HG03159 (cell line): ENCODE data around the gene VPS37B.
"Not testable (repeated sequence)": the region's sequence is repeated elsewhere in the genome, so short reads cannot be mapped to it uniquely, and the experiment has no call there.

Experiments used
- ATAC-seq: cut with Tn5 transposase; IDR thresholded peaks from one replicate; pipeline ENCODE4 v1.9.1; 2021; ENCODE audit warnings: mild to moderate bottlenecking, moderate library complexity; ENCODE audit not compliant: unreplicated experiment

Gene VPS37B

GRCh38 chr12:122884091-122884826 is 11.7 kb downstream of the VPS37B start:
- no peak for ATAC-seq

GRCh38 chr12:122882908-122883558 is 12.9 kb downstream of the VPS37B start:
- ATAC-seq, result no peak

GRCh38 chr12:122880668-122881067 is 15.3 kb downstream of the VPS37B start:
- no peak for ATAC-seq

GRCh38 chr12:122880155-122880667 is 15.7 kb downstream of the VPS37B start:
- no peak for ATAC-seq

- no peak for ATAC-seq
Observed at GRCh38 chr12:122878780-122879612, 16.9 kb downstream of the VPS37B start.

GRCh38 chr12:122876731-122877130 is 19.2 kb downstream of the VPS37B start:
- ATAC-seq, result no peak

GRCh38 chr12:122876281-122876680 is 19.6 kb downstream of the VPS37B start:
- ATAC-seq, result not testable (repeated sequence)

GRCh38 chr12:122875590-122876220 is 20.2 kb downstream of the VPS37B start:
- ATAC-seq, result peak; percentile 62

GRCh38 chr12:122874081-122874480 is 21.8 kb downstream of the VPS37B start:
- ATAC-seq, result no peak

- no peak for ATAC-seq
Observed at GRCh38 chr12:122873540-122873939, 22.4 kb downstream of the VPS37B start.

GRCh38 chr12:122872815-122873361 is 23.0 kb downstream of the VPS37B start:
- no peak for ATAC-seq

GRCh38 chr12:122871851-122872780 is 23.8 kb downstream of the VPS37B start:
- no peak for ATAC-seq

- ATAC-seq, result no peak
Observed at GRCh38 chr12:122870867-122871664, 24.9 kb downstream of the VPS37B start.

- no peak for ATAC-seq
Observed at GRCh38 chr12:122870163-122870842, 25.6 kb downstream of the VPS37B start.

GRCh38 chr12:122869207-122869973 is 26.5 kb downstream of the VPS37B start:
- ATAC-seq, result no peak

- no peak for ATAC-seq
Observed at GRCh38 chr12:122868471-122869177, 27.3 kb downstream of the VPS37B start.
